OCI-LY7 (cell line): ENCODE data around the gene ATG10.
"Not testable (repeated sequence)": the region's sequence is repeated elsewhere in the genome, so short reads cannot be mapped to it uniquely, and the experiment has no call there.

Experiments
- EZH2phosphoT487 ChIP-seq: fragments of 200-600 bp; sonication (generic); IDR thresholded peaks from 2 replicates; pipeline ENCODE4 v1.6.1; 2018; ENCODE audit warnings: low read depth, borderline replicate concordance, mild to moderate bottlenecking, mixed run types, antibody characterized with exemption, low read length, moderate library complexity, mixed read lengths
- TF ChIP-seq, protein P1 (sequence below): fragments of 200-600 bp; sonication (generic); conservative IDR thresholded peaks from 2 replicates; pipeline ENCODE4 v1.5.1; 2014; ENCODE audit warnings: mild to moderate bottlenecking, antibody characterized with exemption, low read length, moderate library complexity, mixed read lengths

DNA sequence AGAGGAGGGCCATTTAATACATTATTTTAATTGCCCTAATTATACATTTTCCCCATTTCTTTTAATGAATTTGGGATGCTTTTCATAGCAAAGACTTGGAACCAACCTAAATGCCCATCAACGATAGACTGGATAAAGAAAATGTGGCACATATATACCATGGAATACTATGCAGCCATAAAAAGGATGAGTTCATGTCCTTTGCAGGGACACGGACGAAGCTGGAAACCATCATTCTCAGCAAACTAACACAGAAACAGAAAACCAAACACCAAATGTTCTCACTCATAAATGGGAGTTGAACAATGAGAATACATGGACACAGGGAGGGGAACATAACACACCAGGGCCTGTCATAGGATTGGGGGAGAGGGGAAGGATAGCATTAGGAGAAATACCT, 96.2 kb downstream of the ATG10 start:
- TF ChIP-seq, protein P1, sequence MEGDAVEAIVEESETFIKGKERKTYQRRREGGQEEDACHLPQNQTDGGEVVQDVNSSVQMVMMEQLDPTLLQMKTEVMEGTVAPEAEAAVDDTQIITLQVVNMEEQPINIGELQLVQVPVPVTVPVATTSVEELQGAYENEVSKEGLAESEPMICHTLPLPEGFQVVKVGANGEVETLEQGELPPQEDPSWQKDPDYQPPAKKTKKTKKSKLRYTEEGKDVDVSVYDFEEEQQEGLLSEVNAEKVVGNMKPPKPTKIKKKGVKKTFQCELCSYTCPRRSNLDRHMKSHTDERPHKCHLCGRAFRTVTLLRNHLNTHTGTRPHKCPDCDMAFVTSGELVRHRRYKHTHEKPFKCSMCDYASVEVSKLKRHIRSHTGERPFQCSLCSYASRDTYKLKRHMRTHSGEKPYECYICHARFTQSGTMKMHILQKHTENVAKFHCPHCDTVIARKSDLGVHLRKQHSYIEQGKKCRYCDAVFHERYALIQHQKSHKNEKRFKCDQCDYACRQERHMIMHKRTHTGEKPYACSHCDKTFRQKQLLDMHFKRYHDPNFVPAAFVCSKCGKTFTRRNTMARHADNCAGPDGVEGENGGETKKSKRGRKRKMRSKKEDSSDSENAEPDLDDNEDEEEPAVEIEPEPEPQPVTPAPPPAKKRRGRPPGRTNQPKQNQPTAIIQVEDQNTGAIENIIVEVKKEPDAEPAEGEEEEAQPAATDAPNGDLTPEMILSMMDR = not testable (repeated sequence)
- not testable (repeated sequence) for TF ChIP-seq EZH2phosphoT487
